ENCODE measurements around the gene GTF2I. TPM values are rescaled to one million over a fixed set of nuclear protein-coding genes. Genes with fewer than 3 reads are reported as not detected.

GTF2I gene
- 100 and 111 TPM in 2 replicates for total RNA-seq (2014; rRNA removed; shearing (Covaris generic))

GRCh38 chr7:74657692-74658177 lies at the start of gene GTF2I:
Gene GTF2I (plus strand): TSS chr7:74657718. CDS start chr7:74689129, 31,411 bp downstream.

GRCh38 chr7:74773760-74774750 lies 116.5 kb downstream of the GTF2I start, which contains the start of gene NCF1:
Gene NCF1 (plus strand): TSS chr7:74774011. CDS start chr7:74774032, 21 bp downstream.

Other genes with a start within 250 kb of the GTF2I start
- gene GTF2IRD1, start 203.8 kb upstream of the GTF2I start, total RNA-seq (2014; rRNA removed; shearing (Covaris generic)) = 16.1 and 17.6 TPM in 2 replicates
- gene NCF1, start 116.3 kb downstream of the GTF2I start, total RNA-seq (2014; rRNA removed; shearing (Covaris generic)) = 0.11 TPM in 1 of 2 replicates, not detected in the other
- 2.4 and 2.7 TPM in 2 replicates for gene GTF2IRD2, start 193.9 kb downstream of the GTF2I start, total RNA-seq (2014; rRNA removed; shearing (Covaris generic))